Glutamatergic neuron (in vitro differentiated cells): ENCODE results near the gene MOB3B. TPM values are rescaled to one million over a fixed set of nuclear protein-coding genes. Genes with fewer than 3 reads are reported as not detected.
"Not testable (repeated sequence)": the region's sequence is repeated elsewhere in the genome, so short reads cannot be mapped to it uniquely, and the experiment has no call there.

Experiments used
- DNase-seq: peaks from one replicate; pipeline ENCODE4 v3.0.0; 2022
- H3K27ac Mint-ChIP-seq: one replicate; pipeline ENCODE4 v1.8.0; 2020; ENCODE audit warnings: mild to moderate bottlenecking, mixed read lengths, inconsistent platforms; ENCODE audit not compliant: unreplicated experiment
- H3K27me3 Mint-ChIP-seq: one replicate; pipeline ENCODE4 v1.8.0; 2020; ENCODE audit warnings: mild to moderate bottlenecking, moderate library complexity, mixed read lengths, inconsistent platforms; ENCODE audit not compliant: unreplicated experiment
- H3K36me3 Mint-ChIP-seq: one replicate; pipeline ENCODE4 v1.8.0; 2020; ENCODE audit warnings: mild to moderate bottlenecking, mixed read lengths, inconsistent platforms; ENCODE audit not compliant: unreplicated experiment
- H3K4me1 Mint-ChIP-seq: one replicate; pipeline ENCODE4 v1.8.0; 2020; ENCODE audit warnings: mild to moderate bottlenecking, low read depth, mixed read lengths, inconsistent platforms; ENCODE audit not compliant: unreplicated experiment
- H3K4me3 Mint-ChIP-seq: one replicate; pipeline ENCODE4 v1.8.0; 2020; ENCODE audit warnings: mild to moderate bottlenecking, mixed read lengths, inconsistent platforms; ENCODE audit not compliant: unreplicated experiment
- H3K9me3 Mint-ChIP-seq: one replicate; pipeline ENCODE4 v1.8.0; 2020; ENCODE audit warnings: mild to moderate bottlenecking, moderate library complexity, mixed read lengths, inconsistent platforms; ENCODE audit not compliant: unreplicated experiment
- CTCF ChIP-seq: fragments of 200-600 bp; sonication (generic); IDR thresholded peaks from one replicate; pipeline ENCODE4 v1.5.0; 2021; ENCODE audit not compliant: partially characterized antibody, unreplicated experiment
- total RNA-seq: library from RNA; stranded (reverse); fragmentation: NEBNext Ultra II Directional; extraction: Animal tissue kit (Norgen Biotek cat#: 25700); gene quantifications from one replicate; pipeline ENCODE4 v1.2.1, GENCODE V29; 2021; ENCODE audit not compliant: unreplicated experiment

The MOB3B gene
- total RNA-seq, 1 donor from 2014 or later = 1.8 TPM

- Mint-ChIP-seq H3K27me3 (no peaks in the 10 kb centered on the region), H3K4me3 (no peak overlapping the region), H3K9me3 (no peaks in the 10 kb centered on the region), H3K4me1 (no peaks in the 10 kb centered on the region), H3K27ac (no peak overlapping the region), H3K36me3 (no peaks in the 10 kb centered on the region)
- TF ChIP-seq CTCF = no peak
- no peak for DNase-seq
These were observed 18.8 kb downstream of the MOB3B start for GRCh38 chr9:27510780-27511179.

GRCh38 chr9:27506981-27507380 lies 22.6 kb downstream of the MOB3B start:
- no peak for TF ChIP-seq CTCF
- no peaks in the 10 kb centered on the region for H3K4me1 Mint-ChIP-seq
- H3K9me3 Mint-ChIP-seq = no peaks in the 10 kb centered on the region
- no peaks in the 10 kb centered on the region for H3K27me3 Mint-ChIP-seq
- no peak overlapping the region for H3K4me3 Mint-ChIP-seq
- no peak for DNase-seq
- no peaks in the 10 kb centered on the region for H3K36me3 Mint-ChIP-seq
- no peak overlapping the region for H3K27ac Mint-ChIP-seq

- TF ChIP-seq CTCF = no peak
- no peaks in the 10 kb centered on the region for H3K36me3 Mint-ChIP-seq
- no peaks in the 10 kb centered on the region for H3K27me3 Mint-ChIP-seq
- no peak overlapping the region for H3K4me3 Mint-ChIP-seq
- no peak overlapping the region for H3K27ac Mint-ChIP-seq
- no peaks in the 10 kb centered on the region for H3K4me1 Mint-ChIP-seq
- DNase-seq = no peak
- no peaks in the 10 kb centered on the region for H3K9me3 Mint-ChIP-seq
These were observed 23.9 kb downstream of the MOB3B start for GRCh38 chr9:27505744-27506161.

GRCh38 chr9:27504259-27504658 lies 25.4 kb downstream of the MOB3B start:
- no peak overlapping the region for H3K27ac Mint-ChIP-seq
- H3K36me3 Mint-ChIP-seq = no peaks in the 10 kb centered on the region
- no peak for TF ChIP-seq CTCF
- H3K9me3 Mint-ChIP-seq = no peaks in the 10 kb centered on the region
- no peak for DNase-seq
- no peaks in the 10 kb centered on the region for H3K27me3 Mint-ChIP-seq
- no peaks in the 10 kb centered on the region for H3K4me1 Mint-ChIP-seq
- H3K4me3 Mint-ChIP-seq = no peak overlapping the region

GRCh38 chr9:27503623-27504022 lies 26.0 kb downstream of the MOB3B start:
- no peak overlapping the region for H3K27ac Mint-ChIP-seq
- H3K27me3 Mint-ChIP-seq = no peaks in the 10 kb centered on the region
- no peaks in the 10 kb centered on the region for H3K9me3 Mint-ChIP-seq
- H3K36me3 Mint-ChIP-seq = no peaks in the 10 kb centered on the region
- DNase-seq = no peak
- H3K4me3 Mint-ChIP-seq = no peak overlapping the region
- no peaks in the 10 kb centered on the region for H3K4me1 Mint-ChIP-seq
- TF ChIP-seq CTCF = no peak

GRCh38 chr9:27500902-27501301 lies 28.7 kb downstream of the MOB3B start:
- H3K4me1 Mint-ChIP-seq, H3K36me3 Mint-ChIP-seq, H3K27ac Mint-ChIP-seq, H3K4me3 Mint-ChIP-seq, H3K27me3 Mint-ChIP-seq, DNase-seq, H3K9me3 Mint-ChIP-seq: not testable (repeated sequence)
